Inflammatory macrophage (primary cell): ENCODE data around the gene MTSS2.

ENCODE experiments used
- DNase-seq, 2 donors: peaks; one replicate each; pipeline ENCODE4 v3.0.0-alpha.2; 2020 to 2022

MTSS2 gene

DNA sequence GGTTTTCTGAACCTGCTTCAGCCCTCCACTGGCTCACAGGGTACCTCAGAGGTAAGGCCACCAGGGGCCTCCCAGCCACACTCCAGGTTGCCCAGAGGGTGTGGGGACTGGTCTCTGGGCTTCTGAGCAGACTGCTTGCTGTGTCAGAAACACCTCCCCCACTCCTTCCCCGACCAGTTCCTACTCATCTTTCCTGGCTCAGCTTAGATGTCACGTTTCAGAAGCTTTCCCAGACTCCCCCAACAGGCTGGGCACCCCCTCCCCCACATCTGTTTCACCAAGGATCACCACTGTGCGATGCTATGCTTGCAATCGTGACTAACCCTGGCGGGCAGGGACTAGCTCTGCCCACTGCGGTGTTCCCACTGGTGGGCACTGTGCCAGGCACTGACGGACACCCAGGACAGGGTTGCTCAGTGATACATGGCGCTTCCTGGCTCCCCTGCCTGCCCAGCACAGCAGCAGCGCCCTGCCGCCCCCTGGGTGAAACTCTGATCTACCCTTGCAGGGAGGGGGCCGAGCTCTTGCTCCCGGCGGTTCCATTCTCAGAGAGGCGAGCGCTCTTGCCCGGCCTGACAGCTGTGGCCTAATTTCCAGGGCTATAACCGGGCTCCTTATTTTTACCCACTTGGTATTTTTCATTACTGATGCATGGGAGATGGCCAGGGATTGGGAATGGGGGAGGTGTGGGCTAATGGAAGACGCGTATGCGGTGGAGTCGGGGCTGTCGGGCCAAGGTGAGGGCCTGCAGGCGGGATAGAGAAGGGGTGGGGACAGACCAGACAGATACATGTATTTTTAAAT is 29.4 kb upstream of the MTSS2 start:
- DNase-seq = no peak

DNA sequence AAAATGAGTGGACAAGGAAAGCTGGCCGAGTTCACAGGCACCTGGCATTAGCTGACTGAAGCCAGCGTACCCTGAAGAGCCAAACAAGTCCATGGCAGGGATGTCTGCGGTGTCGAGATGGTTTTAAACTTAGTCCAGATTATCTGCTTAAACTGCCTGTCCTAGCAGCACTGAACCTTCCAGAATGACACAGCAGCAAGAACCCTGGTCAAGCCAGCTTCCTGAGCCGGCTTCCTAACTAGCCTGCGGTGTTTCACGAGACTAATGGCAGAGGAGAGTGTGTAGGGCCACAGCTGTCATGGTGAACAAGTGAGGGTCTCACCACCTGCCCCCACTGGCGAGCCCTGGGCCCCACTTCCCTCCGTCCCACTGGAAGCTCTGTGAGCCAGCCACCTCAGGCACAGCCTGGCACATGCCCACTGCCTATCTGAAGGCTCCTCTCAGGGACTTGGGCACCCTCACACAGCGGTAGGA is 28.8 kb upstream of the MTSS2 start:
- no peak for DNase-seq

DNA sequence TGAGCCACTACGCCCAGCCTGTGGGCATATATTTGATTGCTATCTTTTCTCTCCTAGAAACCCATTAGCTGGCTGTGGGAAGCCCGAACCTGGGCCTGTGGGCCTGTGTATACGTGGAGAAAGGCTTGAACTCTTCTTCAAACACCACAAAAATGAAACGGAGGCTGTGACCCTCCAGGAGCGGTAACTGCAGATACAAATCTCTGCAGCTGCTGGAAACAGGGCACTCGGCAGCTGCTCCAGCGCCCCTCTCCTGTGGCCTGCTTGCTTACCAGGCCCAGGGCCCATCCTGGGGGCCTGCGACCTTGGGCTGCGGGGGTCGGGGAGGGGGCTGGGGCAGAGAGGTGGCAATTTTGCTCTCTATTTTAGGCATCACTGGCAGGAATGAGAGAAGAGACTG is 28.0 kb upstream of the MTSS2 start:
- no peak for DNase-seq

DNA sequence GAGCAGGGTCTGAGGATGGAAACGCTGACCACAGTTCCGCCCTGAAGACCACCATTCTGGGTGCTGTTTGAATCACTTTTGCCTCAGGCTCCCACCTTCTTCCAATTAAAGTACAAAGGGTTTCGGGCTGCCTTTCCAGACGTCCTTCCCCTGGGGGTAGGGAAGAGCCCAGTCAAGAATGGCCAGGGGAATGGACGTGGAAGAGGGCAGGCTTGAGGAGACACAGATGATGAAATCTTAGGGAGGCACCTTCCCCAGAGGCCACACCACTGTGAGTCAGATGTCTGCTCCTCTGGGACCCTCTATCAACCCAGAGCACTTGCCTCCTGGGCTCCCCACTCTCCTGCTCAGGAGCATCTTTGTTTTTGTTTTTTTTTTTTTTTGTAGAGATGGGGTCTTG is 27.5 kb upstream of the MTSS2 start:
- no peak for DNase-seq

DNA sequence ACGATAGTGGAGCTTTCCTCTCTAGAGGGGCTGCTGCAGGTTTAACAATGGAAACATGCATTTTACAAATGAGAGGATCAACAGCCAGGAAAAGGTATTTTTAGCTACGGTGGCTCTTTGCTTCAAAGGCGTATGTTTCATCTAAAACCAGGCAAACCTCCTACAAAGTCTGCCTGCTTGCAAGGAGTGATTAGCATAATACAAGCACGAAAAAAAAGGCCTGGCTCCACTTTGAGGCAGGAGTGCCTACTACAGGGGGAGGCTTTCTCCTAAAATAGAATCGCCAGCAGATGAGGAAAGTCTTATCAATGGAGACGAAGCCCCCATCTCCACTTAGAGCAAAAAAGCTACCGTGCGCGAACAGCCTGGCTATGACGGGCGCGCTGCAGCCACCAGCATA is 27.1 kb upstream of the MTSS2 start:
- DNase-seq = no peak

DNA sequence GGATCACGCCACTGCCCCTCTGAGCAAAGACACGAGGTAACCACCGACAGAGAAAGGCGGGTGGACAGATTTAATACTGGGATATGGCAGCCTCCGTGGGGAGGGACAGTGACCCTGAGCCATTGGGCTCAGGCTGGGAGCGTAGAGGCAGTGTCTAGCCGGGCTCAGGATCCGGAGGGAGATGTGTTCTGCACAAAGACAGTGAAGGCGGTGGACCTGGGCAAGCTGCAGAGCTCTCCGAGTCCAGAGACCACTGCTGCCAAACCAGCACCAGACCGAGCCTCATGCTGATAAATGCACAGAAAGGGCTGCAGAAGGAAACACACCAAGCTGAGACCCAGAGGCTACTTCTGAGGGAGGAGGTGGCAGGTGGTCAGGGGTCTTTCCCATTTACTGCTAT is 26.5 kb upstream of the MTSS2 start:
- no peak for DNase-seq

DNA sequence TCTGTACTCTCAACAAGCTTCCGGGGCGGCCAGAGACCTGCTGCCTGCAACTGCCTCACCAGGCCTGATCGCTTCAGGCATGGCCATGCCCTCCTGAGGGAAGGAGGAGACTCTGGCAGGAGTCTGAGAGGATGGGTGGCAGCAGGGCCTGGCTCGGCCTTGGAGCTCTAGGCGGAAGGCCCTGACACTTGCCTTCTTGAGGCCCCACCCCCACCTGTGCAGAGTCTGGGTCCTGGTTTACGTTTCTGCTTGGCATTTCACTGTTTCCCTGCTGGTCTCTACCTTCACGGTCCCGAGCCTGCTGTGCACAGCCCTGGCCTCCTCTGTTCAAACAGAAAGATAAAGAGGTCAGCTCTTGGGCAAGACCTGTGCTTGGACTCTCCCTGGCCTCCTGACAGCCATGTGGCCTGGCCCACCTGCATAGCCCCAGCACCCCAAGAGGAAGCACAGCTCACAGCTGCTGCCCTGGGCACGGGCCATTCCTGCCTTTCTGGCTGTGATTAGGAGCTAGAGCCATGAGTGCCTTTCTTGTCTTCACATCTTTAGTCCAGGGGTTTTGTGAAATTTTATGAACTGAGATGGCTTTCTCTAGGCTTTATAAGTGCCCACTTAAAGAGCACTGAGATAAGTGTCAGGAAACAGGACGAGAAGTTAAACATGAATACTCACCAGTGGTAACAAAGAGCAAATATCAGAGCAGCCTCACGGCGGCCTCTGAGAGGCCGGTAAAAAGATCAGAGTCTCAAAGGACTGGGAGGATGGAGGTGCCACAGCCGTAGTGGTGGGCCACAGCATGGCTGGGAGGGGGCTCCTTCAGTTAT is 25.6 kb upstream of the MTSS2 start:
- no peak for DNase-seq

DNA sequence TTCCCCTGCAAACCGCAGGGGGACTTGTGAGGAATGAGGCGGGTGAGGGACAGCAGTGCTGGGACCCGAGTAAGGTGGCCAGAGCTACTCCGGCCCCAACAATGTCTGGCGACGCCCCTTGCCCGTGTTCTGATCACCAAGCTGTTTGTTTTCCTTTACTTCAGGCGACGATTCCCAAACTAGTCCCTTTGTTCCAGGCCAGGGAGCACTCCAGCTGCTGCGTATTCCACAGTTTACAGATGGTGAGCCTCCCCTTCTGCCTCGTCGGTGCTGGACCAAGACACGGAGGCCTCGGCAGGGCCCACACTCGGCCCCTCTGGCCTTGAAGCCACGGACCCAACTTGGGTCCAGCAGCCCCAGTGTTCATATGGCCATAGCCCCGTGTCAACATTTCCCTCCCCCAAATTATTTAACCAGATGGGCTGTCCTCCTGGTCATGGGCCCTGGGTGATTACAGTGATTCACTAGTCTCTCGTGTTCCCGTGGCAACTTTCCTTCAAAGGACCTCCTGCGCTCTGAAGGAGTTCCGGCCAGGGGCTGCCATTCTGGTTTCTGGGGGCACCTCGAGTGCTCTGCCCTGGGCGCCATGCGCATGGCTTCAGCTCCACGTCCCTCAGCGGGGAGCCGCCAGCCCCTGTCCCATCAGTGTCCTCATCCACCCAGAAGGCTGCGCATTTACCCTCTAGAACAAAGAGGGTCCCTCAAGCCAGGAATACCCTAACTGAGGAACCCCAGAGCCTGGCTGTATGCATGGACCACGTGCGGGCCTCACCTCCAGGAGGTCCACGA is 24.8 kb upstream of the MTSS2 start:
- DNase-seq = no peak

DNA sequence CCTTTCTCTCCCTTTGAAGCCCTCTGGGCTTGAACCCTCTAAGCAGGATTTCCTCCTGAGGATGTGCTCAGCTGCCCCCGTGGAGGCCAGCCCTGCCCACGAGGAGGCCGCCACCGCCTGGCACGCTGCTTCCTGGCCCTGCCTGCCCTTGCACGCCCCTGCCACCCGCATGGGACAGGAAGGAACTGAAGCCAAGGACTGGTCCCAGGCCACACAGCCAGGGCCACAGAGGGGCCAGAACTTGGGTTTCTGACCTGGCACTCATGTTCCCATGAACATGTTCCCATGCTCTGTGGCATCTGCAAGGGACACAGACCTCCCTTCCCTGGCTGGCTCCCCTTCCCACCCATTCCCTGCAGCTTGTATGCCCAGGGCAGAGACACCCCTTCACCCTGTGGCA is 24.1 kb upstream of the MTSS2 start:
- no peak for DNase-seq

DNA sequence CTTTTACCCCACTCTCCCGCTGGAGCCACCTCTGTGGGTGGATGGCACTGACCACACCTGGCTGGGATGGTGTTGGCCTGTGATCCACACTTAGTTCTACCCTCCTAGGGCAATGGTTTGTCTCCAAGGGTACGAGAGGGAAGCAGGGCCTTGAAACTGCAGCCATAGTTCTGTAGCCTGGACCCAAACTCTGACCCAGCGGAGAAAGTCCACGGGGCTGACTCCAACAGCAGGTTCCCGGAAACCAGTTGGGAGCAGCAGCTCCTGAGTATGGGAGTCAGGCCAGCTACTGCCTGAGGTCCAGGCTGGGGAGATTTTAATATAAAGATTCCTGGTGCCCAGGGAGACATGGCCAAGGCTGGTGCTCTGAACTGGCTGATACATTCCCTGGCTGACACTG is 23.6 kb upstream of the MTSS2 start:
- DNase-seq = no peak

DNA sequence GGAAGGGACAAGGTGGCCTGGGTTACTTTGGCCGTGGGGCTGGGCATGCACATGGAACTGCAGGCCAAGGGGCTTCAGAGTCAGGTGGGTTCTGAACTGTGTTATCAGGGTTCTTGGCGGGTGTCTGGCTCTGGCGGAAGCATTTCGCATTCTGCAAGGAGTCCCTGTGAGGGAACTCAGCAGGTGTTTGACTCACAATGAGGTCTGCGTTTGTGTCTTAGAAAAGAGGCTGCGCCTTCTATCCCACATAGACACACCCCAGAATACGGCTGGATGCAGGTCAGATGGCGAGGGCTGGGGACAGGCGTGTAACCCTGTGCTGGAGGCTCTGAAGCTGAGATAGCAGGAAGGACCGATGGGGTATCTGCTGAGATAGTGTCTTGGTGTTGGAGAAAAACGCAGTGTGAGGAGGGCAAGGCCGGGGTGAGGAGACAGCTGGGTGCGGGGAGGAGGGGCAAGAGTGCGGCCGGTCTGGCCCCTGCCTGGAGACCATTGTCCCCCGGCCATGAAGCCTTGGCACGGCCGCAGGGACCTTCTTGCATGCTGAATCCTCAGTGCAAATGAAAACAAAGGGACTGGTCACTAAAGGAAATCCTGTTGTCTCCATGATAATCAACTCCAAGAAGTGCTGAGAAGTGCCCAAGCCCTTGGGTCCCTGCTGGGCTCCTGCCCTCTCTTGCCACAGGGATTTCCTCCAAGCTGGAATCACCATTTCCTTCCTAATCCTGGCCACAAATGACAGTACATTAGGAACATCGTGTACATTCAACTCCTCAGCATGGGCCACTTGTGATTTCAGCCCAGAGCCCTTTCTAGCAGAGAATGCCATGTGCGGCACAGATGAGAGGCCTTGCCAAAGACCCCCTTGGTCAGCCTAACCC is 22.8 kb upstream of the MTSS2 start:
- no peak for DNase-seq

DNA sequence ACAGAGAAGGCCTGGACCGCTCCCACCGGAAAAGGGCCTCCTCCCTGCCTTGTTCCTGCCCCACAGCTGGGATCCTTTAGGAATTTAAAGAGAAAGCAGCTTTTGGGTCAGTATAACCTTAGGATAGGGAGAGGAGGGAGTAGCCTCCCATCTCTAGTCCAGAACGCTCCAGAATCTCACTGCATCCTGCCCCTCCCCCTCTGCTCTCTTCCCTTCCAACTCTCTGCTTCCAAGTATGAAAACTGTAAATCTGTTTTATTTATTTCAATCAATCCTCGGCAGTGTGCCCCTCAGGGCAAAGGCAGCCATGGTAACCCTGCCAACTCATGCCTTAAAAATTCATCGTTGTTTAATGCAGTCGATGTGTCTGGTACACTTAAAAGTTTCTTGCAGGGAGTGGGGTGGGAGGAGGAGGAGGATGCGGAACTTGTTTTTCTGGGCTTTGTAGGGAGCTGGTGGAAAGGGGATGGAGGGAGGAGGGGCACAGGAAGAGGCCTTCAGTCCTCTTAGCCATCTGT is 21.2 kb upstream of the MTSS2 start:
- DNase-seq = no peak

DNA sequence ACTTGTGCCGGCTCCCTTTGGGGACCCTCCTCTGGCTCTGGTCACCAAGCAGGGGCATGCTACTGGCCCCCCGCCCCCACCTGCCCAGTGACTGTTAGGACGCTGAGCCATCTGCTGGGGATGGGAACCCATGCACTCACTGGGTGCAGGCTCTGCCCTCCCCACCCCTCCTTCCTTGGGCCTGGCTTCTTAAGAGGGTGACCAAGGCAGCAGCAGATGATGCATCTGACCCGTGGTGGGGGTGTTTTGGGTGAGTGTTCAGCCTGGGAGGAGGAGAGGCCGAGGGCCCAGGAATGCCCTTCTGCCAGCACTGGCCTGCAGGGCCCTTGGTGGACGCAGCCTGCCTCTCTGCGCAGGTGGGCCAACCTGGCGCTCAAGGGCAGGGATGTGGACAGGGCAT is 19.2 kb upstream of the MTSS2 start:
- DNase-seq = no peak

DNA sequence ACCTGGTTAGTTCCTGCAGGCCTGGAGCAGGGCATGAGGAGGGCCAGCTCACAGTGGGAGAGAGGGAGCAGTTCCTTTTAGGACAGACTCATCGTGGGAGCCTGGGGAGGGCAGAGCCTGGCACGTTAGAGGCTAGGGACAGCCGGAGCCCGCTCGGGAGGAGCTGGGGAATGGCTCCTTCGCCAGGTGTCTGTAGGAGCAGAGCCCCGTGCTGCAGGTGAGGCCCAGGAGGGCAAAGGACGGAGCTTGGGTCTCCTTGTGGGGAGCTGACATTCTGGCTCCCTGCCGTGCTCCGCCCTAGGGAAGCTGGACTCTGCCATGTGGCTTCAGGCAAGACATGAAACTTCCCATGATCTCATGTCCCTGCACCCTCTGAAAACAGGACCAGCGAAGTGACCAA is 18.7 kb upstream of the MTSS2 start:
- DNase-seq = no peak

DNA sequence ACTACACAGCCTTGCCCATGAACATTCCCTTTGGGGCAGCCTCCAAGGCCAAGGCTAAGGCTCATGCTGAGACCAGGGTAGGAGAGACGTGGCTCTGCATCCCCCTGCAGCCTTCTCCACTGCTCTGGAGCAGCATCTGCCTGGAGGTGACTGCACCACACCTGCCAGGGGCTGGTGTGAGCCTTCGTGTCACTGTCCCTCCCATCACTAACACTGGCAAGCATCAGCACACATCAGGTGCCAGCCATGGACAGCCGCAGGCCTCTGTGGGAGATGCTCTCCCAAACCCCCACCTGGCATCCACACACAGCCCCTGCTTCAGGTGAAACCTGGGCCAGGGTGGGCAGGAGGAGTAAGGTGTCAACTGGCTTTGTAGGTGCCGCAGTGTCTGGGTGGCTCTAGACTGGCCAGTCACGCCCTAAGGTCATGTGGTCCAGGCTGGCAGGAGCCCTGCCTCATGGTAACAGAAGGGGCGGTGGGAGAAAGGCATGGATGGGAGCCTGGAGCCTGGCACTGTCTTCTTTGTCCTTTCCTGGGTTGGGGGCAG is 18.1 kb upstream of the MTSS2 start:
- DNase-seq = no peak

DNA sequence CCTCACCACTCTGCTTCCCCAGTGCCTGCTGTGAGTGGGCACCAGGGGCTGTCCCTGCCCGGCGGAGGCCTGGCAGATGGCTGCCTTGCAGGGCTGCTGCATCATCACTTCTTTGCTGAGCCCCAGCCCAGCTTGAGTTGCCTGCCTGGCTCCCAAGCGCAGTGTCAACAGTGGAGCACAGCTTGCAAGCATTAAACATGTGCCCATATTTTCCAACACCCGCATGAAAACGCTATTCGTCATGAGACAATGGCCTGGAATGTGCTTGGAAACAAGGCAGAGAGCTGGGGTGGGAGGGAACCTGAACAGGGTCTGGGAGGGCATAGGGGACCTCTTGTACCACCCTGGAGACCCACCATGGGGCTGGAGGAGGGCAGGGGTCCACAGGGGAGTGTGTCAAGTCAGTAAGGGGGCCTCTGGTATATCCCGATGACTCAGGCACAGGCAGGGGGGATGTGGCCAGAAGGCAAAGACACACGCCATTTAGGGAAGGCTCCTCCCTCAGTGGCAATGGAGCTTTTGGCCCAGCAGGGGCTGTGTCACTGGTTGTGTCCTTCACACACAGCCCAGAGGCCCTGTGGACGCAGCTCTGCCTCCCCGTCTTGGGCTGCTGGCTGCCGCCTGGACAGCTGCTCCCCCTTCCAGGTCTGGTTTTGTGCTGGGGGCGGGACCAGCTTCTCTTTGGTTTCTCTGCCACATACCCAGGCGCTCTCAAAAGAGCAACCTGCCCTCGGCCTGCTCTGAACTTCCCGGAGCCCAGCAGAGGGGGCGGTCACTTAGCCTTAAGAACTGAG is 17.4 kb upstream of the MTSS2 start:
- DNase-seq = peak in 1 of 2 donors; percentile 27

DNA sequence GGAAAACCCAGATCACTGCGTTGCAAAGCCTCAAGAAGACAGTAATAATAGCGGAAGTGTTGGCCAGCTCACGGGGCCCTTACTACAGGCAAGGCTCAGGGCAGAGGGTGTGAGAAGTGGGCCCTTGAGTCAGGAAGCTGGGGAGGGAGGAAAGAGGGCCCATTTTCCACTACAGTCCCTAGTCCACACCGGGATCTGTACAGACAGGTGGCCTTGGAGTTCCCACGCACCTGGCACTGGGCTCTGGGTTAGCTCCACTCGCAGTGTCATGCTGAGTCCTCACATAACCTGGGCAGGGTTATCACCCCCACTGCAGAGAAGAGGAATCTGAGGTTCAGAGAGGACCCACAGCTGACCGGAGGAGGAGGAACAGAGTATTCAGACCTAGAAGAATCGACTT is 16.8 kb upstream of the MTSS2 start:
- no peak for DNase-seq

DNA sequence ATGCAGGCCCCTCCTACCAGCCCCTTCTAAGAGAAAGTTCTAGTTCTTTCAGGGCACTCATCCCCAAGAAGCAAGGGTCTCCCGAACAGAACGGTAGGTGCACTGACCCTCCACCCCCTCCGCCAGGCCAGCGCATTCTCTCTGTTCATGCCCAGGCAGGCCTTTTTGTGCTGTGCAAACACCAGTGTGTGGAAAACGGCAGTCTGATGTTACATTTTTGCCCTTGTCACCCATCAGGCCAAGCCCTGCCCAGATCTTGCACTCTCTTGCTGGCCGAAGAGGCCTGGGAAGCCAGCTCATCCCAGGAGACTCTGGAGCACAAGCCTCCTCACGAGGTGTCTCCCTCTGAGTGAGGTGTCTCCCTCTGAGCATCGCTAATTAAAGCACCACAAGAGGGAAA is 16.1 kb upstream of the MTSS2 start:
- DNase-seq = no peak

DNA sequence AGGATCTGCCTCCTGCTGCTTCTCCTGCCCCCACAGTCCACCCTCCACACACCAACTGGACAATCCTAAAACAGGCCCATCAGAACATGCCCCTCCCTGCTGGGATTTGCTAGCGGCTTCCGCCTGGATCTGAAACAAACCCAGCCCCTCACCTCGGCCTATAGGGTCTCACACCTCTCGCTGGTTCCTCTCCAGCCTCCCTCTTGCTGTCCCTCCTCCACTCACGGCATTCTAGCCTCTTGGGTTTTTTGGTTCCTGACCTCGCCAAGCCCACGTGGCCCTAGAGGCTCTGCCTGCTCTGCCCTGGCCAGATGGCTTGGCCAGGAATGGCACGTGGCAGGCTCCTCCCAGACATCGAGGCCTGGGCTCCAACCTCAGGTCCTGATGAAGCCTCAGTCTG is 15.7 kb upstream of the MTSS2 start:
- DNase-seq = no peak

DNA sequence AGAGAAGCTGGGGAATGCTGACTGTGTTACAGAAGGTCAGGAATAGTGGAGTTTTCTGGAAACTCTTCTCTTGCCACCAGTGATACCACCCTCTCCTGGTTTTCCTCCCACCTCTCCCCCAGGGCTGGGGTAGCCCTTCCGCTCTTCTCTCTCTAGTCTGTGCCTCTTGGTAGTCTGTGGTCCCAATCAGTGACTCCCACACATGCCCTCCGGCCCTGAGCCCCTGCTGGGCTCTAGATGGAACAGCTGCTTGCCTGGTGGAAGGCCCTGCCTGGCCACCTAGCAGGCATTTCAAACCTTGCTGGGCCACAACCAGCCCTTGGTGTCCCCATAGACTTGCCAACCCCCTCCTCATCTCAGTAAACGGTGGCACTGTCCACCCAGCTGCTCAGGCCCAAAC is 15.2 kb upstream of the MTSS2 start:
- no peak for DNase-seq
